GM06990 (cell line): Measurements from ENCODE around the gene FDX1.

Source experiments
- DNase-seq: peaks from one replicate; pipeline ENCODE4 v3.0.0-alpha.2; 2011; ENCODE audit not compliant: insufficient read length; ENCODE audit errors: extremely low read depth
- H3K27me3 ChIP-seq: replicated peaks from 2 replicates; pipeline ENCODE4 v1.6.0; 2011; ENCODE audit warnings: low read length; ENCODE audit not compliant: control insufficient read depth, insufficient read depth
- H3K36me3 ChIP-seq: 2 replicates; pipeline ENCODE4 v1.5.1; 2011; ENCODE audit warnings: low read length; ENCODE audit not compliant: control insufficient read depth, insufficient read depth
- H3K4me3 ChIP-seq: replicated peaks from 2 replicates; pipeline ENCODE4 v1.5.1; 2011; ENCODE audit warnings: low read depth, mild to moderate bottlenecking, control low read depth, low read length
- CTCF ChIP-seq: IDR thresholded peaks from 2 replicates; pipeline ENCODE4 v1.5.1; 2011; ENCODE audit warnings: low read length, control low read depth, mild to moderate bottlenecking, inconsistent platforms; ENCODE audit not compliant: insufficient read depth, poor library complexity, severe bottlenecking

The FDX1 gene

GRCh38 chr11:110424775-110425444 lies 4.8 kb upstream of the FDX1 start:
- H3K4me3 ChIP-seq, result no peak overlapping the region
- no peaks in the 10 kb centered on the region for H3K27me3 ChIP-seq
- no peak for TF ChIP-seq CTCF
- H3K36me3 ChIP-seq, result no peaks in the 10 kb centered on the region
- no peak for DNase-seq

- DNase-seq, result no peak
- Histone ChIP-seq H3K4me3 (no peak overlapping the region), H3K27me3 (no peaks in the 10 kb centered on the region), H3K36me3 (no peaks in the 10 kb centered on the region)
- TF ChIP-seq CTCF, result no peak
These were observed 3.8 kb upstream of the FDX1 start for GRCh38 chr11:110425751-110426545.

GRCh38 chr11:110428040-110428439 lies 1.7 kb upstream of the FDX1 start:
- TF ChIP-seq CTCF, result no peak
- Histone ChIP-seq H3K4me3 (no peak overlapping the region), H3K36me3 (no peaks in the 10 kb centered on the region), H3K27me3 (no peaks in the 10 kb centered on the region)
- DNase-seq, result no peak

- H3K4me3 ChIP-seq, result peak overlapping the region; percentile 92
- no peaks in the 10 kb centered on the region for H3K36me3 ChIP-seq
- H3K27me3 ChIP-seq, result no peaks in the 10 kb centered on the region
- TF ChIP-seq CTCF, result no peak
- no peak for DNase-seq
These were observed 605 bp upstream of the FDX1 start for GRCh38 chr11:110428956-110429730.

GRCh38 chr11:110430267-110431050 lies 711 bp downstream of the FDX1 start:
- peak; percentile 59 for DNase-seq
- TF ChIP-seq CTCF, result peak; percentile 0
- H3K4me3 ChIP-seq, result peak overlapping the region; percentile 92
- no peaks in the 10 kb centered on the region for H3K36me3 ChIP-seq
- H3K27me3 ChIP-seq, result no peaks in the 10 kb centered on the region
